Retinal pigment epithelial cell (primary cell): ENCODE measurements around the gene MEN1.

Source experiments
- DNase-seq: peaks from one replicate; pipeline ENCODE4 v3.0.0-alpha.2; 2010; ENCODE audit warnings: low read depth
- H3K4me3 ChIP-seq: 2 replicates; pipeline ENCODE4 v1.5.1; 2011; ENCODE audit warnings: mild to moderate bottlenecking, low read length, control low read depth, moderate library complexity
- CTCF ChIP-seq: conservative IDR thresholded peaks from 2 replicates; pipeline ENCODE4 v1.5.1; 2011; ENCODE audit warnings: low read depth, low read length, control low read depth, inconsistent platforms

The MEN1 gene

GRCh38 chr11:64803158-64803845 lies 7.0 kb downstream of the MEN1 start, which contains the start of gene MAP4K2:
Gene MAP4K2 (minus strand): TSS chr11:64803214. CDS start chr11:64803149, 65 bp downstream.
- TF ChIP-seq CTCF = no peak
- peak within 1 kb of the TSS; percentile 81 for H3K4me3 ChIP-seq
- no peak for DNase-seq

GRCh38 chr11:64802370-64803157 lies 7.8 kb downstream of the MEN1 start:
- peak overlapping the region; percentile 54 for H3K4me3 ChIP-seq
- no peak for TF ChIP-seq CTCF
- no peak for DNase-seq

- no peak for DNase-seq
- H3K4me3 ChIP-seq = no peak overlapping the region
- no peak for TF ChIP-seq CTCF
Measured at GRCh38 chr11:64801561-64802369, 8.6 kb downstream of the MEN1 start.

GRCh38 chr11:64801158-64801464 lies 9.2 kb downstream of the MEN1 start:
- no peak overlapping the region for H3K4me3 ChIP-seq
- no peak for TF ChIP-seq CTCF
- DNase-seq = no peak

- TF ChIP-seq CTCF = no peak
- no peak for DNase-seq
Measured at GRCh38 chr11:64800303-64801157, 9.8 kb downstream of the MEN1 start.

GRCh38 chr11:64799623-64800302 lies 10.6 kb downstream of the MEN1 start:
- no peak for DNase-seq
- no peak overlapping the region for H3K4me3 ChIP-seq
- no peak for TF ChIP-seq CTCF

More at GRCh38 chr11:64800303-64801157, 9.8 kb downstream of the MEN1 start:
- no peak overlapping the region for H3K4me3 ChIP-seq
